PFSK-1 (cell line): ENCODE measurements around the gene IDI2.

Experiments used
- POLR2AphosphoS5 ChIP-seq: IDR thresholded peaks from 2 replicates; pipeline ENCODE4 v1.6.1; 2012; ENCODE audit warnings: low read depth, mild to moderate bottlenecking, control low read depth, low read length, moderate library complexity
- SIN3A ChIP-seq: IDR thresholded peaks from 2 replicates; pipeline ENCODE4 v1.6.1; 2012; ENCODE audit warnings: mild to moderate bottlenecking, low read length, moderate library complexity, borderline replicate concordance; ENCODE audit not compliant: insufficient read depth

DNA sequence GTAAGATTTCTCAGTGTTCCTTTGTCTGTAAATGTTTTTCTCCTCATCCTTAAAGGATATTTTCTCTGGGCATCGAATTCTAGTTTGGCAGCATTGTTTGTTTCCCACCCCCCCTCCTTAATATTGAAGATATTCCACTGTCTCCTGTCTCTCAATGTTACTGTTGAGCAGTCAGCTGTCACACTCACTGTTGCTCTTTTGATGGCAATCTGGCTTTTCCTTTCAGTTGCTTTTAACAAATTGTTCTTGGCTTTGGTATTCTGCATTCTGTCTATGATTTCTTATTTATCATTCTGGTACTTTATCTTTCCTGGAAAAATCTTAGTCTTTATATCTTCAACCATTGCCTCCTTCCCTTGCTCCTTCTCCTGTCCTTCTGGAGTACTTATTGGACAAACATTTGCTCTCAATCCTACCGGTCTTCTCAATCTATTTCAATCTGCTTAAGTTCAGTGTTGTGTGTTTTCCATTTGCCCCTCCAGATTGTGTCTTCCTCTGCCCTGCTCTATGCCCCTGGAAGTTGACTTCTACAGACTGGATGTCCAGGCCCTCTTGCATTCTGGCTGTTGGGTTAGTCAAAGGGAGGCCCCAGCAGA is 46.7 kb downstream of the IDI2 start:
- TF ChIP-seq POLR2AphosphoS5 (no peak), SIN3A (no peak)
